Transverse colon (tissue), 4 donors: ENCODE data around the gene MMP13. TPM values are rescaled to one million over a fixed set of nuclear protein-coding genes. Genes with fewer than 3 reads are reported as not detected.

Experiments
- DNase-seq: peaks from one replicate; pipeline ENCODE4 v3.0.0-alpha.2; 2019
- H3K27ac ChIP-seq, 4 donors: fragments of 200-600 bp; sonication (generic); 2 replicates each; pipeline ENCODE4 v1.5.1; 2016 to 2018; ENCODE audit warnings: inconsistent platforms in 4 of 4
- H3K27me3 ChIP-seq: fragments of 200-600 bp; sonication (generic); 2 replicates; pipeline ENCODE4 v1.5.1; 2017; ENCODE audit warnings: inconsistent platforms
- H3K36me3 ChIP-seq, 4 donors: fragments of 200-600 bp; sonication (generic); 2 replicates each; pipeline ENCODE4 v1.5.1; 2017 to 2019; ENCODE audit warnings: inconsistent platforms in 4 of 4
- H3K4me1 ChIP-seq, 4 donors: fragments of 200-600 bp; sonication (generic); 2 replicates each; pipeline ENCODE4 v1.5.1; 2017 to 2020; ENCODE audit warnings: inconsistent platforms in 4 of 4
- H3K4me3 ChIP-seq, 4 donors: fragments of 200-600 bp; sonication (generic); 1 replicate in 1 of 4; 2 replicates in 3 of 4; pipeline versions ENCODE4 v1.5.1 to v1.6.1; 2017 to 2019; ENCODE audit warnings: inconsistent platforms in 4 of 4
- H3K9me3 ChIP-seq, 2 donors: fragments of 200-600 bp; sonication (generic); 2 replicates each; pipeline ENCODE4 v1.5.1; 2017 to 2019; ENCODE audit warnings: inconsistent platforms in 2 of 2
- CTCF ChIP-seq, 5 experiments: fragments of 200-600 bp in 3 of 5; fragments of 450-650 bp in 2 of 5; sonication (generic) in 3 of 5; IDR thresholded peaks; 1 replicate in 2 of 5; 2 replicates in 3 of 5; pipeline ENCODE4 v1.5.1; 2016 to 2017; ENCODE audit warnings: antibody characterized with exemption in 5 of 5, inconsistent platforms in 3 of 5, mild to moderate bottlenecking in 2 of 5, moderate library complexity in 1 of 5
- EP300 ChIP-seq: sonication (generic); formaldehyde crosslinking; IDR thresholded peaks from one replicate; pipeline ENCODE4 v1.6.1; 2017; ENCODE audit warnings: antibody characterized with exemption, low read depth
- POLR2A ChIP-seq: fragments of 450-650 bp; IDR thresholded peaks from one replicate; pipeline ENCODE4 v1.6.1; 2016; ENCODE audit warnings: antibody characterized with exemption, mild to moderate bottlenecking, moderate library complexity
- POLR2AphosphoS5 ChIP-seq, 3 donors: sonication (generic); formaldehyde crosslinking; IDR thresholded peaks; one replicate each; pipeline ENCODE4 v1.6.1; 2016; ENCODE audit warnings: antibody characterized with exemption in 3 of 3
- WGBS, 2 donors: methylation state at CpG; one replicate each; pipeline ENCODE4 v1.1.5; 2018; ENCODE audit warnings: low coverage in 1 of 2; 5-methylcytosine and 5-hydroxymethylcytosine counted together
- in situ Hi-C, 4 donors: fragments of 200-750 bp; cut with MboI; loops; one replicate each; pipeline versions ENCODE4 v1.15.0 to v1.15.1; 2017; ENCODE audit warnings: low sequenced_read_pairs in 3 of 4, low pct_ligation_motif_present in 1 of 4, low pct_unique_long_range_greater_than_20kb in 1 of 4
- intact Hi-C: fragments of 100-400 bp; cut with DNase I; formaldehyde crosslinking; loops from one replicate; pipeline ENCODE4 v1.15.1; 2023; ENCODE audit warnings: low total_unique reads
- total RNA-seq, 4 donors: library from RNA; depleted of rRNA; stranded (reverse); fragments of >200 nt; gene quantifications; one replicate each; pipeline ENCODE4 v1.1.0, GENCODE V29; 2016

The MMP13 gene
- total RNA-seq, 4 donors from 2014 or later: not detected

- intact Hi-C loops: no loop called here
- H3K4me3 ChIP-seq: no peak overlapping the region
- TF ChIP-seq POLR2AphosphoS5 (IDR thresholded peaks at IDR 0.05): no peak
- no peak for TF ChIP-seq POLR2A
- no peak for TF ChIP-seq CTCF (IDR thresholded peaks at IDR 0.05)
- TF ChIP-seq EP300: no peak
- DNase-seq: no peak
- no peaks in the 10 kb centered on the region for H3K36me3 ChIP-seq
- peaks cover 0 to 44% (median 9%) of the 10 kb centered on the region in 4 donors for H3K4me1 ChIP-seq
- H3K27me3 ChIP-seq: no peaks in the 10 kb centered on the region
- no peak overlapping the region for H3K27ac ChIP-seq
- no peaks in the 10 kb centered on the region for H3K9me3 ChIP-seq
- in situ Hi-C loops: loop anchor here in 2 of 4 donors (25.0 kb wide), 2 partner anchors 193 to 443 kb away; no protein-coding TSS in a partner anchor
Observed at GRCh38 chr11:102930451-102930850, 25.1 kb downstream of the MMP13 start.

GRCh38 chr11:102929972-102930371 is 25.6 kb downstream of the MMP13 start:
- TF ChIP-seq EP300 (no peak), CTCF (IDR thresholded peaks at IDR 0.05) (no peak), POLR2AphosphoS5 (IDR thresholded peaks at IDR 0.05) (no peak), POLR2A (no peak)
- Histone ChIP-seq H3K4me3 (no peak overlapping the region), H3K36me3 (no peaks in the 10 kb centered on the region), H3K27ac (no peak overlapping the region), H3K9me3 (no peaks in the 10 kb centered on the region), H3K4me1 (peaks cover 0 to 48% (median 9%) of the 10 kb centered on the region in 4 donors), H3K27me3 (no peaks in the 10 kb centered on the region)
- intact Hi-C loops: no loop called here
- in situ Hi-C loops: loop anchor here in 2 of 4 donors (25.0 kb wide), 2 partner anchors 193 to 443 kb away; no protein-coding TSS in a partner anchor
- WGBS, 2 donors: 43 to 53% methylated on average over 1 of the region's 1 CpG
- no peak for DNase-seq

- WGBS, 2 donors: 73 to 77% methylated on average over 2 to 3 of the region's 3 CpGs
- no peaks in the 10 kb centered on the region for H3K27me3 ChIP-seq
- H3K4me1 ChIP-seq: peaks cover 0 to 55% (median 9%) of the 10 kb centered on the region in 4 donors
- intact Hi-C loops: no loop called here
- no peaks in the 10 kb centered on the region for H3K9me3 ChIP-seq
- no peak overlapping the region for H3K27ac ChIP-seq
- no peaks in the 10 kb centered on the region for H3K36me3 ChIP-seq
- DNase-seq: no peak
- in situ Hi-C loops: loop anchor here in 2 of 4 donors (25.0 kb wide), 2 partner anchors 192 to 442 kb away; no protein-coding TSS in a partner anchor
- H3K4me3 ChIP-seq: no peak overlapping the region
- no peak for TF ChIP-seq POLR2AphosphoS5 (IDR thresholded peaks at IDR 0.05)
- TF ChIP-seq POLR2A: no peak
- no peak for TF ChIP-seq EP300
- TF ChIP-seq CTCF (IDR thresholded peaks at IDR 0.05): no peak
Observed at GRCh38 chr11:102929166-102929565, 26.4 kb downstream of the MMP13 start.

- in situ Hi-C loops: loop anchor here in 2 of 4 donors (25.0 kb wide), 2 partner anchors 191 to 441 kb away; no protein-coding TSS in a partner anchor
- peaks cover 0 to 58% (median 9%) of the 10 kb centered on the region in 4 donors for H3K4me1 ChIP-seq
- no peaks in the 10 kb centered on the region for H3K27me3 ChIP-seq
- intact Hi-C loops: no loop called here
- no peak for DNase-seq
- H3K9me3 ChIP-seq: no peaks in the 10 kb centered on the region
- H3K4me3 ChIP-seq: no peak overlapping the region
- TF ChIP-seq CTCF (IDR thresholded peaks at IDR 0.05) (no peak), EP300 (no peak), POLR2A (no peak), POLR2AphosphoS5 (IDR thresholded peaks at IDR 0.05) (no peak)
- no peak overlapping the region for H3K27ac ChIP-seq
- WGBS, 2 donors: 37 to 56% methylated on average over 3 to 4 of the region's 4 CpGs
- no peaks in the 10 kb centered on the region for H3K36me3 ChIP-seq
Observed at GRCh38 chr11:102928247-102928646, 27.3 kb downstream of the MMP13 start.
